Neural crest cell (in vitro differentiated cells): ENCODE results near the gene PAX6. TPM values are rescaled to one million over a fixed set of nuclear protein-coding genes. Genes with fewer than 3 reads are reported as not detected.

ENCODE experiments used
- DNase-seq: peaks from one replicate; pipeline ENCODE4 v3.0.0; 2021; ENCODE audit warnings: low read depth, mixed read lengths, low spot score
- H3K27ac Mint-ChIP-seq: one replicate; pipeline ENCODE4 v1.8.0; 2021; ENCODE audit warnings: mild to moderate bottlenecking, mixed read lengths; ENCODE audit not compliant: unreplicated experiment
- H3K27me3 Mint-ChIP-seq: 2 replicates; pipeline ENCODE4 v1.8.0; 2021; ENCODE audit warnings: low read depth, mild to moderate bottlenecking, mixed read lengths
- H3K36me3 Mint-ChIP-seq: 2 replicates; pipeline ENCODE4 v1.8.0; 2021; ENCODE audit warnings: low read depth, mild to moderate bottlenecking, mixed read lengths
- H3K4me1 Mint-ChIP-seq: 2 replicates; pipeline ENCODE4 v1.8.0; 2021; ENCODE audit warnings: mixed read lengths
- H3K4me3 Mint-ChIP-seq: one replicate; pipeline ENCODE4 v1.8.0; 2021; ENCODE audit warnings: mild to moderate bottlenecking, mixed read lengths
- H3K9me3 Mint-ChIP-seq: 2 replicates; pipeline ENCODE4 v1.8.0; 2021; ENCODE audit warnings: mixed read lengths
- CTCF ChIP-seq: fragments of 200-600 bp; sonication (generic); conservative IDR thresholded peaks from 2 replicates; pipeline ENCODE4 v1.5.0; 2021; ENCODE audit warnings: antibody characterized with exemption, mild to moderate bottlenecking
- total RNA-seq: library from RNA; stranded (reverse); gene quantifications from 2 replicates; pipeline ENCODE4 v1.2.1, GENCODE V29; 2021

The PAX6 gene
- total RNA-seq, 1 donor from 2014 or later = 83.7 TPM

- Mint-ChIP-seq H3K4me1 (peaks cover 53% of the 10 kb centered on the region), H3K27me3 (peaks cover 94% of the 10 kb centered on the region), H3K4me3 (peak overlapping the region; percentile 84), H3K9me3 (no peaks in the 10 kb centered on the region), H3K27ac (peak overlapping the region; percentile 3), H3K36me3 (peaks cover 27% of the 10 kb centered on the region)
- peak; percentile 1 for DNase-seq
- TF ChIP-seq CTCF = no peak
These were observed 2.2 kb downstream of the PAX6 start for GRCh38 chr11:31808721-31809540.

GRCh38 chr11:31807799-31808667 is 3.1 kb downstream of the PAX6 start:
- Mint-ChIP-seq H3K9me3 (no peaks in the 10 kb centered on the region), H3K36me3 (peaks cover 36% of the 10 kb centered on the region), H3K4me3 (peak overlapping the region; percentile 84), H3K27me3 (peaks cover 95% of the 10 kb centered on the region), H3K4me1 (peaks cover 57% of the 10 kb centered on the region), H3K27ac (no peak overlapping the region)
- no peak for TF ChIP-seq CTCF
- DNase-seq = no peak

- H3K4me3 Mint-ChIP-seq = peak overlapping the region; percentile 84
- peaks cover 40% of the 10 kb centered on the region for H3K36me3 Mint-ChIP-seq
- TF ChIP-seq CTCF = no peak
- no peaks in the 10 kb centered on the region for H3K9me3 Mint-ChIP-seq
- peaks cover 58% of the 10 kb centered on the region for H3K4me1 Mint-ChIP-seq
- peak; percentile 3 for DNase-seq
- peaks cover 95% of the 10 kb centered on the region for H3K27me3 Mint-ChIP-seq
- H3K27ac Mint-ChIP-seq = no peak overlapping the region
These were observed 4.0 kb downstream of the PAX6 start for GRCh38 chr11:31806928-31807798.

- Mint-ChIP-seq H3K4me1 (peaks cover 56% of the 10 kb centered on the region), H3K27ac (no peak overlapping the region), H3K4me3 (peak overlapping the region; percentile 84), H3K9me3 (no peaks in the 10 kb centered on the region), H3K27me3 (peaks cover 96% of the 10 kb centered on the region), H3K36me3 (peaks cover 42% of the 10 kb centered on the region)
- no peak for TF ChIP-seq CTCF
- peak; percentile 8 for DNase-seq
These were observed 4.8 kb downstream of the PAX6 start for GRCh38 chr11:31806186-31806927.
